ENCODE results near the gene DRD4.

The DRD4 gene

GRCh38 chr11:659532-660085 lies 22.5 kb downstream of the DRD4 start:
- TF ChIP-seq MYC (IDR thresholded peaks at IDR 0.05; ENCODE audit: low read depth, low read length) (no peak), MAX (IDR thresholded peaks at IDR 0.05; ENCODE audit: low read depth, low read length) (no peak), CTCF (IDR thresholded peaks at IDR 0.05; ENCODE audit: low read depth, low read length) (no peak), POLR2A (IDR thresholded peaks at IDR 0.05; ENCODE audit: extremely low read depth, insufficient read length) (no peak)
- no peak for DNase-seq (ENCODE audit: low read depth)
- H3K4me3 ChIP-seq (ENCODE audit: low read depth, low read length): no peak overlapping the region

- no peak for DNase-seq (ENCODE audit: low read depth)
- no peak overlapping the region for H3K4me3 ChIP-seq (ENCODE audit: low read depth, low read length)
- TF ChIP-seq POLR2A (IDR thresholded peaks at IDR 0.05; ENCODE audit: extremely low read depth, insufficient read length): no peak
- TF ChIP-seq CTCF (IDR thresholded peaks at IDR 0.05; ENCODE audit: low read depth, low read length): no peak
- TF ChIP-seq MYC (IDR thresholded peaks at IDR 0.05; ENCODE audit: low read depth, low read length): no peak
- no peak for TF ChIP-seq MAX (IDR thresholded peaks at IDR 0.05; ENCODE audit: low read depth, low read length)
Measured at GRCh38 chr11:660281-660680, 23.2 kb downstream of the DRD4 start.

GRCh38 chr11:660681-661444 lies 23.8 kb downstream of the DRD4 start:
- no peak for DNase-seq (ENCODE audit: low read depth)
- H3K4me3 ChIP-seq (ENCODE audit: low read depth, low read length): no peak overlapping the region
- TF ChIP-seq MAX (IDR thresholded peaks at IDR 0.05; ENCODE audit: low read depth, low read length) (no peak), CTCF (IDR thresholded peaks at IDR 0.05; ENCODE audit: low read depth, low read length) (no peak), MYC (IDR thresholded peaks at IDR 0.05; ENCODE audit: low read depth, low read length) (no peak), POLR2A (IDR thresholded peaks at IDR 0.05; ENCODE audit: extremely low read depth, insufficient read length) (no peak)

- TF ChIP-seq CTCF (IDR thresholded peaks at IDR 0.05; ENCODE audit: low read depth, low read length) (peak; percentile 51), MYC (IDR thresholded peaks at IDR 0.05; ENCODE audit: low read depth, low read length) (no peak)
- H3K4me3 ChIP-seq (ENCODE audit: low read depth, low read length): no peak overlapping the region
- peak; percentile 53 for DNase-seq (ENCODE audit: low read depth)
Measured at GRCh38 chr11:662689-663274, 25.7 kb downstream of the DRD4 start.

GRCh38 chr11:665062-665703 lies 28.1 kb downstream of the DRD4 start:
- H3K4me3 ChIP-seq (ENCODE audit: low read depth, low read length): no peak overlapping the region
- no peak for DNase-seq (ENCODE audit: low read depth)
- no peak for TF ChIP-seq CTCF (IDR thresholded peaks at IDR 0.05; ENCODE audit: low read depth, low read length)
- no peak for TF ChIP-seq POLR2A (IDR thresholded peaks at IDR 0.05; ENCODE audit: extremely low read depth, insufficient read length)
- no peak for TF ChIP-seq MYC (IDR thresholded peaks at IDR 0.05; ENCODE audit: low read depth, low read length)
- TF ChIP-seq MAX (IDR thresholded peaks at IDR 0.05; ENCODE audit: low read depth, low read length): no peak

All from NB4 (cell line).